GM20000 (cell line): ENCODE data around the gene PIGA.

ENCODE experiments used
- DNase-seq: peaks from one replicate; pipeline ENCODE4 v3.0.0; 2012; ENCODE audit warnings: low spot score
- TF ChIP-seq, protein P1 (sequence below): IDR thresholded peaks from 2 replicates; pipeline ENCODE4 v1.5.1; 2012; ENCODE audit warnings: mild to moderate bottlenecking, control low read depth; ENCODE audit errors: extremely low read depth, missing control alignments

PIGA gene

GRCh38 chrX:15322072-15322471 is 13.3 kb downstream of the PIGA start:
- no peak for DNase-seq
- TF ChIP-seq, protein P1, sequence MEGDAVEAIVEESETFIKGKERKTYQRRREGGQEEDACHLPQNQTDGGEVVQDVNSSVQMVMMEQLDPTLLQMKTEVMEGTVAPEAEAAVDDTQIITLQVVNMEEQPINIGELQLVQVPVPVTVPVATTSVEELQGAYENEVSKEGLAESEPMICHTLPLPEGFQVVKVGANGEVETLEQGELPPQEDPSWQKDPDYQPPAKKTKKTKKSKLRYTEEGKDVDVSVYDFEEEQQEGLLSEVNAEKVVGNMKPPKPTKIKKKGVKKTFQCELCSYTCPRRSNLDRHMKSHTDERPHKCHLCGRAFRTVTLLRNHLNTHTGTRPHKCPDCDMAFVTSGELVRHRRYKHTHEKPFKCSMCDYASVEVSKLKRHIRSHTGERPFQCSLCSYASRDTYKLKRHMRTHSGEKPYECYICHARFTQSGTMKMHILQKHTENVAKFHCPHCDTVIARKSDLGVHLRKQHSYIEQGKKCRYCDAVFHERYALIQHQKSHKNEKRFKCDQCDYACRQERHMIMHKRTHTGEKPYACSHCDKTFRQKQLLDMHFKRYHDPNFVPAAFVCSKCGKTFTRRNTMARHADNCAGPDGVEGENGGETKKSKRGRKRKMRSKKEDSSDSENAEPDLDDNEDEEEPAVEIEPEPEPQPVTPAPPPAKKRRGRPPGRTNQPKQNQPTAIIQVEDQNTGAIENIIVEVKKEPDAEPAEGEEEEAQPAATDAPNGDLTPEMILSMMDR = no peak

DNA sequence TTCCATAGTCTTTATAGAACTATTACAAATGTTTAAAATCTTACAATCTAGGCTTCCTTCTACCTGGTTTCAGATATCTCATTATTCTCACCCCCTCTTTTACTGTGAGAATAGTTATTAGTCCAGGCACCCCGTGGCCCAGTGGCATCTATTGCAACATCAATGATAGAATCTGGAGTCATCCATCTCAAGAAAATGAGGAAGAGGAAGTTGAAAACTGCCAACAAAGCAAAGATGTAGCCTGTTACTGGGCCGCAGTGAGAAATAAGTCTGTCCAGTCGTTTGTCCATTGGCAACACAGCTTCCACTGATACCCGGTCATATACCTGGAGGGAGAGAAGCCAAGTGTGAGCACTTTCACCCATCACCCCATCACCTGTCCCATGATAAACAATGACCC is 13.9 kb downstream of the PIGA start:
- TF ChIP-seq, protein P1 = no peak
- no peak for DNase-seq

- DNase-seq = no peak
Observed at GRCh38 chrX:15320297-15320696, 15.0 kb downstream of the PIGA start.

DNA sequence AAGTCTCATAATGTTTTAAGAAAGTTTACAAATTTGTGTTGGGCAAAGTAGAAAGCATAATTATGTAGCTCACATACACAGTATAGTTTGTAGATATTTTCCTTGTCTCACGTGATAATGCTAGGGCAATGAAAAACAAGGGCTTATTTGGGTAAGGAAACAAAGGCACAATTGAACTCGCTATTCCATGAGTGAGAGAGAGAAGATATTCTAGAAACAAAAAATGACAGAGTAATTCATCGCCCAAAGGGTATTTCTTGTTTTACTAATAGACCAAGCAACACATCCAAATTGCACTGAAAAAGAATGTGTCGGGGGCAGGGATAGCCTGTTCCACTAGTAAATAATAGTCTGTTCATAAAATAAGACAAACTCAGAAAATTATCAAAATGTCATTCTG is 16.2 kb downstream of the PIGA start:
- no peak for DNase-seq

More at GRCh38 chrX:15320297-15320696, 15.0 kb downstream of the PIGA start:
- TF ChIP-seq, protein P1 = no peak

GRCh38 chrX:15315509-15315908 is 19.8 kb downstream of the PIGA start, which contains the start of gene ASB11:
Gene ASB11, minus strand, starts transcription at chrX:15315640. Its CDS starts 35 bp downstream, at chrX:15315605.
- TF ChIP-seq, protein P1 = no peak
- DNase-seq = no peak

More for the DNA sequence above, 16.2 kb downstream of the PIGA start:
- TF ChIP-seq, protein P1 = no peak

DNA sequence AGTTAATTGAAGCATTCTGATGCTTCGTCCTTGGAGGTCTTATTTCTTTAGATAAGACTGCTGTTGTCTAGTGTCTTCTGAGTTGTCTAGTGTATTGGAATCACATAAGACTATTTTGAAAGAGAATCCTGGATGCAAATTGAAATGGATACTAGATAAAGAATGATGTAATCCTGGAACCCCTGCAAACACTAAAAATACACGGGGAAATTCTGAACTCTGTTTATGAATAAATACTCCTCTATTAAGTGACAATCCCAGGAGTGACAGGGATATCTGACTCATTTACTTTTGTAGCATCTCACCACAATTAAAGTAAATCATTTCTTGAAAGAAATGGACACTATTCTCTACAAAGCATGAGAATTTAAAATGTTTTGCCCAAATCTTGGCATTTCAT is 20.9 kb downstream of the PIGA start:
- no peak for DNase-seq

DNA sequence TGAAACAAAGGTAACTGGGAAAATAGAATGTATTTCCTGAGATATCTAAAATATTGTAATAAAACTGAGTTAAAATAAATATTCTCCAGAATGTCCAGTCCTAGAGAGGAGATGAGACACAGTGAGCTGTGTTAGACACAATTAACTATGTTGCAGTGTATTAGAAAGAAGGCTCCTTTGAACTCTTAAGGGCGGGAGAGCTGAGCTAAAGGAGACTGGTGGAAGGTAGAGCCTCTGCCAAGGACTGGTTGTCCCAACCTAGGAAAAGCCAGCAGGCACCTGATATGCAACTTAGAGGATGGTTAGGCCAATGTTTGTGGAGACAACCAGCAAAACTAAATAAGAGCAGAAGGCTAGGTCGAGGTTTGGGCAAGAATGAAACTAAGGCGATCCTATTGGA is 24.2 kb downstream of the PIGA start:
- TF ChIP-seq, protein P1 = no peak
- no peak for DNase-seq

More for the DNA sequence above, 20.9 kb downstream of the PIGA start:
- TF ChIP-seq, protein P1 = no peak
